ENCODE measurements around the gene PEX19.

GRCh38 chr1:160227561-160227960 is 57.4 kb downstream of the PEX19 start:
- TF ChIP-seq CTCF (IDR thresholded peaks at IDR 0.05) (no peak), POLR2A (IDR thresholded peaks at IDR 0.05) (no peak), EP300 (IDR thresholded peaks at IDR 0.05) (no peak)
